ENCODE measurements around the gene PTCRA. TPM values are rescaled to one million over a fixed set of nuclear protein-coding genes. Genes with fewer than 3 reads are reported as not detected.
A peak's percentile ranks its signal among the peaks of the same experiment; 100 is the strongest.

The PTCRA gene
- total RNA-seq, 1 experiment from 2014 or later, result not detected

DNA sequence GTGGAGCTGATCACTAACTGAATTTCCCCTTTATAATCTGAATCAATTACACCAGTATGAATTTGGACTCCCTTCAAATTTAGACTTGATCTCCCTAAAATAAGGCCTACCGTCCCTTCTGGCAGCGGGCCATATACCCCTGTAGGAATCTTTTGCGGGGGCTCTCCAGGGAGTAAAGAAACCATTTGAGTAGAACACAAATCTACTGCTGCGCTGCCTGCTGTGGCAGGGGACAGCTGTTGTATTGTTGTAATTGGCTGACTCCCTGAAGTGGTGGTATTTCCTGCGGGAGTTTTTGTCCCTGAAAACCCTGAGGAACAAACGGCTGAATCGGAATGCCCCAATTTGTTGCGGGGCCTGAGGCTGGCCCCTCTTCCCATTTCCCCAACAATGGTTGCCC is 16.0 kb upstream of the PTCRA start:
- ChIA-PET CTCF (interaction anchor here (3.1 kb wide), 1 partner anchor 244 kb away, joined by 11 read pairs; no protein-coding TSS in a partner anchor), RAD21 (ENCODE audit: low non-redundant PET in 1 of 2, low total read pairs in 2 of 2, uncharacterized antibody in 2 of 2, unreplicated experiment in 2 of 2) (no interaction called here), POLR2A (no interaction called here)
- no peak for DNase-seq (ENCODE audit: low read depth, low spot score)
- H3K79me2 ChIP-seq (ENCODE audit: insufficient read depth, low read length), result no peaks in the 10 kb centered on the region
- H3K9ac ChIP-seq (ENCODE audit: low read length), result no peak overlapping the region
- TF ChIP-seq ZFX (IDR thresholded peaks at IDR 0.05), result no peak
- TF ChIP-seq SIN3A (IDR thresholded peaks at IDR 0.05; ENCODE audit: low read depth), result no peak
- TF ChIP-seq YY1 (IDR thresholded peaks at IDR 0.05; ENCODE audit: extremely low read depth, insufficient replicate concordance, low read depth, low read length), result no peak
- no peak for TF ChIP-seq JUND (IDR thresholded peaks at IDR 0.05)
- TF ChIP-seq EZH2phosphoT487 (IDR thresholded peaks at IDR 0.05; ENCODE audit: borderline replicate concordance), result no peak
- H3K4me3 ChIP-seq (replicated peaks in 1 of 2; ENCODE audit: low read depth in 1 of 2, low read length in 2 of 2), result no peak overlapping the region
- H3K27ac ChIP-seq (ENCODE audit: low read depth, low read length), result no peak overlapping the region
- peaks cover 0 to 11% of the 10 kb centered on the region in 2 experiments; a peak in 3 of 4 replicates for H3K4me1 ChIP-seq (ENCODE audit: control insufficient read depth in 1 of 2, insufficient read depth in 2 of 2, low read length in 2 of 2)
- no peaks in the 10 kb centered on the region for H4K20me1 ChIP-seq (ENCODE audit: insufficient read depth)
- no peak overlapping the region for H3K4me2 ChIP-seq (ENCODE audit: low read length)
- no peaks in the 10 kb centered on the region for H3K36me3 ChIP-seq (ENCODE audit: control insufficient read depth in 1 of 2, insufficient read depth in 2 of 2, low read length in 2 of 2)
- intact Hi-C loops (cut with micrococcal nuclease), result loop anchor here (1.0 to 5.0 kb wide), 6 partner anchors 174 to 825 kb away; no protein-coding TSS in a partner anchor
- no TSS peak for BruUV-seq (replicated peaks)
- no peaks in the 10 kb centered on the region for H3K9me3 ChIP-seq (ENCODE audit: control insufficient read depth in 1 of 2, insufficient read depth in 1 of 2, low read depth in 1 of 2, low read length in 2 of 2)
- H2AFZ ChIP-seq (ENCODE audit: low read depth, low read length, poor library complexity, severe bottlenecking), result no peak overlapping the region
- ATAC-seq, result no peak
- H3K27me3 ChIP-seq (ENCODE audit: insufficient read depth, low read length), result no peaks in the 10 kb centered on the region
- no peaks in the 10 kb centered on the region for H3K9me2 ChIP-seq (ENCODE audit: insufficient read depth)

DNA sequence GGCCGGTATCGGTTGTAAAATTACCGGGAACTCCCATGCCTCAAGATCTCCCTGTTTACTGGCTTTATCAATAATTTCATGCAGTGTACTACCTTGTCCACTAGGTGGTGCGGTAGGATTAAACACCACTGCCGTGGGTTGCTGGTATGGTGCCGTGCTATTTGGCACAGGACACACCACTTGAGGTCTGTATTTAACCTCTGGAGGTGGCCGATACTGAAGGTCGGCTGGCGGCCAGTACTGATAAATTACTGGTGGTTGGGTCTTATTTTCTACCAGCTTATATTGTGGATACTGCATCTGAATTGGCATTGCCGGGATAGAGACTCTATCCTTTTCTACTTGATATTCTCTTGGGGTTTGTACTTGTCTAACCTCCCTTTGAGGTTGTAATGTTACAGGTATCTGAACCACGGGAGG is 14.3 kb upstream of the PTCRA start:
- peaks cover 0 to 11% of the 10 kb centered on the region in 2 experiments; a peak in 3 of 4 replicates for H3K4me1 ChIP-seq (ENCODE audit: control insufficient read depth in 1 of 2, insufficient read depth in 2 of 2, low read length in 2 of 2)
- no TSS peak for BruUV-seq (replicated peaks)
- no peaks in the 10 kb centered on the region for H3K9me2 ChIP-seq (ENCODE audit: insufficient read depth)
- H3K36me3 ChIP-seq (ENCODE audit: control insufficient read depth in 1 of 2, insufficient read depth in 2 of 2, low read length in 2 of 2), result no peaks in the 10 kb centered on the region
- intact Hi-C loops (cut with micrococcal nuclease), result loop anchor here (1.0 to 5.0 kb wide), 5 partner anchors 158 to 766 kb away; partner anchors contain the start of genes KLC4 and MRPL2
- H3K27ac ChIP-seq (ENCODE audit: low read depth, low read length), result no peak overlapping the region
- H3K79me2 ChIP-seq (ENCODE audit: insufficient read depth, low read length), result no peaks in the 10 kb centered on the region
- POLR2A ChIA-PET, result interaction anchor here (1.2 kb wide), 1 partner anchor 22 kb away, joined by 3 read pairs; the partner anchor contains the start of gene RPL7L1
- peak overlapping the region in 1 of 2 experiments; percentile 12; a peak in 1 of 4 replicates for H3K4me3 ChIP-seq (replicated peaks in 1 of 2; ENCODE audit: low read depth in 1 of 2, low read length in 2 of 2)
- no peak overlapping the region for H3K9ac ChIP-seq (ENCODE audit: low read length)
- CTCF ChIA-PET, result interaction anchor here (1.3 to 3.1 kb wide), 2 partner anchors 242 to 433 kb away, joined by 3 to 11 read pairs; no protein-coding TSS in a partner anchor
- RAD21 ChIA-PET (ENCODE audit: low non-redundant PET in 1 of 2, low total read pairs in 2 of 2, uncharacterized antibody in 2 of 2, unreplicated experiment in 2 of 2), result interaction anchor here in 1 of 2 experiments (0.6 kb wide), 1 partner anchor 39 kb away, joined by 4 read pairs; no protein-coding TSS in a partner anchor
- peak overlapping the region; percentile 69 for H2AFZ ChIP-seq (ENCODE audit: low read depth, low read length, poor library complexity, severe bottlenecking)
- peak overlapping the region; percentile 57 for H3K4me2 ChIP-seq (ENCODE audit: low read length)
- DNase-seq (ENCODE audit: low read depth, low spot score), result peak; percentile 83
- no peaks in the 10 kb centered on the region for H3K27me3 ChIP-seq (ENCODE audit: insufficient read depth, low read length)
- ATAC-seq, result peak; percentile 96
- H4K20me1 ChIP-seq (ENCODE audit: insufficient read depth), result no peaks in the 10 kb centered on the region
- H3K9me3 ChIP-seq (ENCODE audit: control insufficient read depth in 1 of 2, insufficient read depth in 1 of 2, low read depth in 1 of 2, low read length in 2 of 2), result no peaks in the 10 kb centered on the region
- no peak for TF ChIP-seq SRF (IDR thresholded peaks at IDR 0.05; ENCODE audit: low read depth)
- TF ChIP-seq CBX3 (IDR thresholded peaks at IDR 0.05; ENCODE audit: low read depth), result no peak
- TF ChIP-seq ZFX (IDR thresholded peaks at IDR 0.05), result no peak
- TF ChIP-seq, protein P1, sequence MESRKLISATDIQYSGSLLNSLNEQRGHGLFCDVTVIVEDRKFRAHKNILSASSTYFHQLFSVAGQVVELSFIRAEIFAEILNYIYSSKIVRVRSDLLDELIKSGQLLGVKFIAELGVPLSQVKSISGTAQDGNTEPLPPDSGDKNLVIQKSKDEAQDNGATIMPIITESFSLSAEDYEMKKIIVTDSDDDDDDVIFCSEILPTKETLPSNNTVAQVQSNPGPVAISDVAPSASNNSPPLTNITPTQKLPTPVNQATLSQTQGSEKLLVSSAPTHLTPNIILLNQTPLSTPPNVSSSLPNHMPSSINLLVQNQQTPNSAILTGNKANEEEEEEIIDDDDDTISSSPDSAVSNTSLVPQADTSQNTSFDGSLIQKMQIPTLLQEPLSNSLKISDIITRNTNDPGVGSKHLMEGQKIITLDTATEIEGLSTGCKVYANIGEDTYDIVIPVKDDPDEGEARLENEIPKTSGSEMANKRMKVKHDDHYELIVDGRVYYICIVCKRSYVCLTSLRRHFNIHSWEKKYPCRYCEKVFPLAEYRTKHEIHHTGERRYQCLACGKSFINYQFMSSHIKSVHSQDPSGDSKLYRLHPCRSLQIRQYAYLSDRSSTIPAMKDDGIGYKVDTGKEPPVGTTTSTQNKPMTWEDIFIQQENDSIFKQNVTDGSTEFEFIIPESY (IDR thresholded peaks at IDR 0.05; ENCODE audit: extremely low read depth, insufficient replicate concordance, low read length), result no peak
- no peak for TF ChIP-seq ELF1 (IDR thresholded peaks at IDR 0.05; ENCODE audit: borderline replicate concordance, low read depth)
- TF ChIP-seq SIN3A (IDR thresholded peaks at IDR 0.05; ENCODE audit: low read depth), result no peak
- TF ChIP-seq SP1 (IDR thresholded peaks at IDR 0.05; ENCODE audit: low read depth), result no peak
- no peak for TF ChIP-seq JUND (IDR thresholded peaks at IDR 0.05)
- TF ChIP-seq EZH2 (IDR thresholded peaks at IDR 0.05), result no peak
- TF ChIP-seq, protein P2, sequence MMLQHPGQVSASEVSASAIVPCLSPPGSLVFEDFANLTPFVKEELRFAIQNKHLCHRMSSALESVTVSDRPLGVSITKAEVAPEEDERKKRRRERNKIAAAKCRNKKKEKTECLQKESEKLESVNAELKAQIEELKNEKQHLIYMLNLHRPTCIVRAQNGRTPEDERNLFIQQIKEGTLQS (IDR thresholded peaks at IDR 0.05), result no peak
- no peak for TF ChIP-seq POLR2A (IDR thresholded peaks at IDR 0.05; ENCODE audit: borderline replicate concordance, extremely low read depth, insufficient read depth, insufficient read length)
- TF ChIP-seq CEBPB (IDR thresholded peaks at IDR 0.05; ENCODE audit: low read depth), result no peak
- peak; percentile 99 for TF ChIP-seq RAD21 (IDR thresholded peaks at IDR 0.05; ENCODE audit: low read depth)
- TF ChIP-seq CTCF (IDR thresholded peaks at IDR 0.05 in 2 of 3, conservative IDR thresholded peaks at IDR 0.05 in 1 of 3; ENCODE audit: borderline replicate concordance in 1 of 3, insufficient read depth in 1 of 3, low read depth in 2 of 3, low read length in 2 of 3), result peak; percentile 72 to 96 (median 84)
- TF ChIP-seq POLR2AphosphoS5 (IDR thresholded peaks at IDR 0.05; ENCODE audit: low read depth, low read length), result peak; percentile 21; the same call in 1 of the 2 replicates
- TF ChIP-seq EZH2phosphoT487 (IDR thresholded peaks at IDR 0.05; ENCODE audit: borderline replicate concordance), result no peak
